ENCODE data around the gene CATSPERE.

DNA sequence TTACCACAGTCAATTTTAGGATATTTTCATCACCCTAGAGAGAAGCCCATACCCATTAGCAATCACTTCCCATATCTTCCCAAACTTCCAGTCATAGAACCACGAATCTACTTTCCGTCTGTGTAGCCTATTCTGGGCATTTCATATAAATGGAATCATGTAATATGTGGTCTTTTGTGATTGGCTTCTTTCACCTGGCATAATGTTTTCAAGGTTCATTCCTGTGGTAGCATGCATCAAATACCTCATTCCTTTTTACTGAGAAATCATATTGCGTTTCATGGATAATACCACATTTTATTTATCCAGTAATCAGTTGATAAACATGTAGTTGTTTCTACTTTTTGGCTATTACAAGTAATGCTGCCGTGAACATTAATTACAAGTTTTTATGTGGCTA lies 213.4 kb downstream of the CATSPERE start:
- TF ChIP-seq, protein P1, sequence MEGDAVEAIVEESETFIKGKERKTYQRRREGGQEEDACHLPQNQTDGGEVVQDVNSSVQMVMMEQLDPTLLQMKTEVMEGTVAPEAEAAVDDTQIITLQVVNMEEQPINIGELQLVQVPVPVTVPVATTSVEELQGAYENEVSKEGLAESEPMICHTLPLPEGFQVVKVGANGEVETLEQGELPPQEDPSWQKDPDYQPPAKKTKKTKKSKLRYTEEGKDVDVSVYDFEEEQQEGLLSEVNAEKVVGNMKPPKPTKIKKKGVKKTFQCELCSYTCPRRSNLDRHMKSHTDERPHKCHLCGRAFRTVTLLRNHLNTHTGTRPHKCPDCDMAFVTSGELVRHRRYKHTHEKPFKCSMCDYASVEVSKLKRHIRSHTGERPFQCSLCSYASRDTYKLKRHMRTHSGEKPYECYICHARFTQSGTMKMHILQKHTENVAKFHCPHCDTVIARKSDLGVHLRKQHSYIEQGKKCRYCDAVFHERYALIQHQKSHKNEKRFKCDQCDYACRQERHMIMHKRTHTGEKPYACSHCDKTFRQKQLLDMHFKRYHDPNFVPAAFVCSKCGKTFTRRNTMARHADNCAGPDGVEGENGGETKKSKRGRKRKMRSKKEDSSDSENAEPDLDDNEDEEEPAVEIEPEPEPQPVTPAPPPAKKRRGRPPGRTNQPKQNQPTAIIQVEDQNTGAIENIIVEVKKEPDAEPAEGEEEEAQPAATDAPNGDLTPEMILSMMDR (IDR thresholded peaks at IDR 0.05 in 2 of 3, conservative IDR thresholded peaks at IDR 0.05 in 1 of 3; ENCODE audit: control insufficient read depth in 2 of 3, extremely low read depth in 1 of 3, insufficient read depth in 1 of 3, low read depth in 3 of 3, low read length in 3 of 3), result no peak
- TF ChIP-seq POLR2A (IDR thresholded peaks at IDR 0.05; ENCODE audit: low read depth, low read length) (no peak), FOXK2 (IDR thresholded peaks at IDR 0.05) (no peak), YY1 (IDR thresholded peaks at IDR 0.05; ENCODE audit: low read depth, low read length) (no peak), EZH2 (IDR thresholded peaks at IDR 0.05; ENCODE audit: borderline replicate concordance, control insufficient read depth, low read depth, low read length) (no peak), SIN3A (IDR thresholded peaks at IDR 0.05; ENCODE audit: low read depth, low read length) (no peak), SMC3 (IDR thresholded peaks at IDR 0.05; ENCODE audit: borderline replicate concordance, low read length) (no peak), CBX3 (IDR thresholded peaks at IDR 0.05; ENCODE audit: borderline replicate concordance, low read depth) (no peak), EP300 (IDR thresholded peaks at IDR 0.05; ENCODE audit: borderline replicate concordance in 1 of 2, control insufficient read depth in 1 of 2, low read depth in 2 of 2, low read length in 2 of 2) (no peak), NR2F1 (conservative IDR thresholded peaks at IDR 0.05) (no peak), RELA (IDR thresholded peaks at IDR 0.05; ENCODE audit: borderline replicate concordance, partially characterized antibody) (no peak), RFX5 (IDR thresholded peaks at IDR 0.05; ENCODE audit: low read depth, low read length) (no peak), POU2F2 (IDR thresholded peaks at IDR 0.05; ENCODE audit: borderline replicate concordance, low read depth, low read length) (no peak)
- TF ChIP-seq, protein P2, sequence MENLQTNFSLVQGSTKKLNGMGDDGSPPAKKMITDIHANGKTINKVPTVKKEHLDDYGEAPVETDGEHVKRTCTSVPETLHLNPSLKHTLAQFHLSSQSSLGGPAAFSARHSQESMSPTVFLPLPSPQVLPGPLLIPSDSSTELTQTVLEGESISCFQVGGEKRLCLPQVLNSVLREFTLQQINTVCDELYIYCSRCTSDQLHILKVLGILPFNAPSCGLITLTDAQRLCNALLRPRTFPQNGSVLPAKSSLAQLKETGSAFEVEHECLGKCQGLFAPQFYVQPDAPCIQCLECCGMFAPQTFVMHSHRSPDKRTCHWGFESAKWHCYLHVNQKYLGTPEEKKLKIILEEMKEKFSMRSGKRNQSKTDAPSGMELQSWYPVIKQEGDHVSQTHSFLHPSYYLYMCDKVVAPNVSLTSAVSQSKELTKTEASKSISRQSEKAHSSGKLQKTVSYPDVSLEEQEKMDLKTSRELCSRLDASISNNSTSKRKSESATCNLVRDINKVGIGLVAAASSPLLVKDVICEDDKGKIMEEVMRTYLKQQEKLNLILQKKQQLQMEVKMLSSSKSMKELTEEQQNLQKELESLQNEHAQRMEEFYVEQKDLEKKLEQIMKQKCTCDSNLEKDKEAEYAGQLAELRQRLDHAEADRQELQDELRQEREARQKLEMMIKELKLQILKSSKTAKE (IDR thresholded peaks at IDR 0.05; ENCODE audit: low read depth, poor library complexity, severe bottlenecking), result no peak

Measured in GM12878 (cell line).